ENCODE results near the gene ATP8B2.

GRCh38 chr1:154347961-154348360 is 22.6 kb downstream of the ATP8B2 start:
- TF ChIP-seq PKNOX1 (IDR thresholded peaks at IDR 0.05) (no peak), FOXM1 (IDR thresholded peaks at IDR 0.05; ENCODE audit: borderline replicate concordance) (no peak), FOXK2 (IDR thresholded peaks at IDR 0.05) (no peak), SUZ12 (IDR thresholded peaks at IDR 0.05) (no peak), L3MBTL2 (conservative IDR thresholded peaks at IDR 0.05) (no peak), CTBP1 (IDR thresholded peaks at IDR 0.05; ENCODE audit: borderline replicate concordance) (no peak)
